NCI-H1048 (cell line): ENCODE data around the gene CLTCL1.
"Not testable (repeated sequence)": the region's sequence is repeated elsewhere in the genome, so short reads cannot be mapped to it uniquely, and the experiment has no call there.

Experiments
- DNase-seq: peaks from one replicate; lab custom pipeline; 2025; lab: John Stamatoyannopoulos, UW

The CLTCL1 gene

DNA sequence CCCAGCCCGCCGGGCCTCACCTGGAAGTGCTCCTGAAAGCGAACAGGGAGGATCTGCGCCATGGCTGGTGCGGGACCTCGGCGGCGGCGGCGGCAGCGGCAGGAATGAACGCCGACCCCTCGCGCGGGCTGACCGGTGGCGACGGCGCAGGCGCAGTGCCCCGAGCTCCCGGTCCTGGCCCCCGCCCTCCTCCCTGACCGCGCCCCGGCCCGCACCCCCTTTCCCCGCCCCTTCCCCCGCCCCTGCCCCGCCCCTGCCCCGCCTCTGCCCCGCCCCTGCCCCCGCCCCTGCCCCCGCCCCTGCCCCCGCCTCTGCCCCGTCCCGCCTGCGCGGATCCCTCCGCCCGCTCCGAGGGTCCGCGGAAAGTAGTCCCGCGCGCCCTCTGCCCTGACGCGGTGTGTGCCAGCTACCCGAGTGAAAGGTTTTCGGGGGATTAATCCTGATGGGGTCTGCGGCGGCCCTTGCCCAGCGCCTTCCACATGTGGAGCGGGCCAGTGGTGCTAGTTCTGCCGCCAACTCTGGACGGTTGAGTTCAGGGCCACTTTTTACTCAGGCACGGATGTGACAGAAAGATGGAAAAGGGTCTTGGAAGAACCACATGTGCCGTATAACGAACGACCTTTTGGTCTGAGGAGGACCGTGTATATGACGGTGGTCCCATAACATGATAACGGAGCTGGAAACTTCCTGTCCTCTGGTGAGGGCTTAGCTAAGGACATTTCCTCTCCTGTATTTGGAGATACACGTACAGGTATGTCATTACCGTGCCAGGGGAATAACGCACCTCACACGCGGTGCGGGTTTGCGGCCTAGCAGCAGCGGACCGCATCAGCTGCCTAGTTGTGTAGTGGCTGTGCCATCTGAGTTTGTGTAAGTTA lies at the start of gene CLTCL1:
TSS of gene CLTCL1 (minus strand) at position 140 of the 878 bp plus-strand sequence. CDS start at position 62, 78 bp downstream.
- DNase-seq = no peak

DNA sequence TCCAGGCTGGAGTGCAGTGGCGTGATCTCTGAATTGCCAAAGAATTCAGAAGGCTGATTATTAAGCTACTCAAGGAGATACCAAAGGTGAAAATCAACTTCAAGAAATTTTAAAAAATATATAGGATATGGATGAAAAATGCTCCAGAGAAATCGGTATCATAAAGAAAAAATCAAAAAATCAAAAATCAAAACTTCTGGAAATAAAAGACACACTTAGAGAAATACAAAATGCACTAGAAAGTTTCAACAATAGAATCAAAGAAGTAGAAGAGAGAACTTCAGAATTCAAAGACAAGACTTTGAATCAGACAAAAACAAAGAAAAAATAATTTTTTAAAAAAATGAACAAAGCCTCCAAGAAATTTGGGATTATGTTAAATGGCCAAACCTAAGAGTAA lies 45.6 kb upstream of the CLTCL1 start:
- DNase-seq = no peak

DNA sequence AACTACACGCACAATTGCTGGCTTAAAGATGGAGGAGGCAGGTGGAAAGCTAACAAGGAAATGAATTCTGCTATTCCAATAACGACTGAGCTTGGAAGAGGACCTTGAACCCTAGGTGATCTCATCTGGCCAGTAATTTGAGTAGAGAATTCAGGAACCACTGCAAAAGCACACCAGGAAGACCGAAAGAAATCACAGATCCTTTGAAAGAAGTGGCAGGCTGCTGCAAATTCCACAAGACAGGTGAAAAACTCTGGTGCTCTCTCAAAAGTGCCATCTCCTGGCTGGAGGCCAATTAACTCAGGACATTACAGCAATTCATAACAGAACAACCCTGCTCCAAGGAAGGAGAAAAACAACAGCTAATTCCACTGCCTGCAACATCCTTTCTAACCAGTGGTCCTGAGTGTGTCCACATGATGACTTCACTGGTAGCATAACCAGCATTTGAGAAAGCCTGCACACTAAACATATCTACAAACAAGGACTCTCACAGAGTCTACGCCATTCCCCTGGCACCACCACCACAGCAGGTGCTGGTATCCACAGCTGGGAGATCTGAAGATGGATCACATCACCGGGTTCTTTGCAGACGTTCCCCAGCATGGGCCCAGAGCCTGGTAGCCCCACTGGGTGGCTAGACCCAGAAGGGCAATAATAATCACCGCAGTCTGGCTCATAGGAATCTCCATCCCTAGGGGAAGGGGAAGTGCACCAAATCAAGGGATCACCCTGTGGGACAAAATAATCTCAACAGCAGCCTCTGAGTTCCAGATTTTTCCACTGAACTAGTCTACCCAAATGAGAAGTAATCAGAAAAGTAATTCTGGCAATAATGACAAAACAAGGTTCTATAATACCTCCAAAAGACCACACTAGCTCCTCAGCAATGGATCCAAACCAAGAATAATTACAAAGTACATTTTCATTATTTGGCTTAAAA lies 44.9 kb upstream of the CLTCL1 start:
- no peak for DNase-seq

DNA sequence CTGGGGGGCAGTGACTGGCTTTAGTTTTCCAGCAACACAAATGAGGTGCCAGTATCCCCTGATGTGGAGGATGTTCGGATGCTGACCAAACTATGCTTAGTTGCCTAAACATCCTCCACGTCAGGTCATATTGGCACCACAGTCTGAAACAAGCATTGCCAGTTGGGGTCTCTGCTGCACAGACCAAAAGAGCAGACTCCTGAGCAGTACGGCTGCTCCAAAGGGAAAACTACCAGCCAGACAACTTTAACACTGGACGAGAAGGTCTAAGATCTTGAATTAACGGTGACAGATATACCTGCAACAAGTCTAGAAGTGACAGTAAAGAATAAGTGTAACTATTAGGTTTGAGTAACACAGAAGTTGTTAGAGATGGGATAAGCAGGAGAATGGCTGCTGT lies 40.5 kb upstream of the CLTCL1 start:
- no peak for DNase-seq

DNA sequence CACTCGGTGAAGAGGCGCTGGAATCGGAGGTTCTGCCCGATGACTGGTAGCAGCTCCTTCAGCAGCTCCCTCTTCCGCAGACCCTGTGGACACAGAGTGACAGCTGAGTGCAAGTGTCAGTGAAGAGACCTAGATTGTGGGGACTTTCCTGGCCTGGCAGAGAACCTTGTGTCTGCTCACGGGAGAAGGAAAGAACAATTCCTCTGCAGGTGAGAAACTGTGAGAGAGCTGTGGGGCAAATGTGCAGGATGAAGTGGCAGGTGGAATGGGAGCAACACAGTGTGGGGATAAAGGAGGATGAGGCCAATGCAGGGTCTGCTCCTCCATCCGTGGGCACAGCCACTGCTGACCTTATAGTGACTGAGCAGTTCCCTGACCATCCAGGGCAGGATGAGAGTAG lies 40.0 kb upstream of the CLTCL1 start:
- no peak for DNase-seq

DNA sequence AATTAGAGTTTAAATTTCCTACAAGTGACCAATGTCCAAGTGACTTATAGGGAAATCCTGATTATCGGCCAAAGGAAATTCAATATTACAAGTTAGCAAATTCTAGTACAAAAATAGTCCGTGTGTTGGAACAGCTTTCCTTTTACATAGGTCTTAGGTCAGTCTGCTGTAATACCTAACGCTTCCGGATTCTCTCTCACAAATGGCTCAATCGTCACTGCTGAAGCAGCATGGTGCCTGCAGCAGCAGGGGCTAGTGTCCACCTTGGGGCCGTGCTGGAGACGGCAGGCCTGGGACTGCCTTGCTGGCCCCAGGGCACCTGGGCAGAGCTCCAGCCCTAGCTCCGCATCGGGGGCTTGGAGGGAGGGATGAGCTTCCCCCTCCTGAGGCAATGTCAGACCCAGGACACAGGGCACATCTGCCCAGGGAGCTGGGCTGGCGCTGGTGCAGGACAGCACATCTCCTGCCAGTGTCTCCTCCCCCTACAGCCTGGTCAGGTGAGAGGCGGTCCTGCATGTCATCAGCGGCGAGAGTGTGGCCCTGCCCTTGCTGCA lies 39.4 kb upstream of the CLTCL1 start:
- no peak for DNase-seq

DNA sequence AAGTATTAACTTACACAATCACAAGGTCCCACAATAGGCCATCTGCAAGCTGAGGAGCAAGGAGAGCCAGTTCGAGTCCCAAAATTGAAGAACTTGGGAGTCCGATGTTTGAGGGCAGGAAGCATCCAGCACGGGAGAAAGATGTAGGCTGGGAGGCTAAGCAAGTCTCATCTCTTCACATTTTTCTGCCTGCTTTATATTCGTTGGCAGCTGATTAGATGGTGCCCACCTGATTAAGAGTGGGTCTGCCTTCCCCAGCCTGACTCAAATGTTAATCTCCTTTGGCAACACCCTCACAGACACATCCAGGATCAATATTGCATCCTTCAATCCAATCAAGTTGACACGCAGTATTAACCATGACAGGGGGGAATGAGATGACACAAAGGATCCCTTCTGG lies 38.7 kb upstream of the CLTCL1 start:
- DNase-seq = not testable (repeated sequence)

DNA sequence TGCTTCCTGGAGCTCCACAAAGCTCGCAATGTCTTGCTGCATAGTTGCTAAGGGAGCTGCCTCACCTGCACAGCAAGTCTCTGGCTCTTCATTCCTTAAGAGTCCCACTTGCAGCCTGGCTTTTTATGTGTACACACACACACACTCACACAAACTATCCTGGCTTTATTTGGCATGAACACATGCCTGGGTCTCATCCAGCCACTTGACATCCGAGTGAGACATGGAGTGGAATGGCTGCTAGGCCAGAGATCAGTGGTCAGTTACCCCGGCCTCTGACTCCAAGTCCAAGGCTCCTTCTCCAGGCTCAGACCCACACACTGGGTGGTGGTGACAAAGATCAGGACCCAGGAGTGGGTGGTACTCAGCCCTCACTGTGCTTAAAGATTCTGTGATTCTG lies 37.9 kb upstream of the CLTCL1 start:
- DNase-seq = no peak

DNA sequence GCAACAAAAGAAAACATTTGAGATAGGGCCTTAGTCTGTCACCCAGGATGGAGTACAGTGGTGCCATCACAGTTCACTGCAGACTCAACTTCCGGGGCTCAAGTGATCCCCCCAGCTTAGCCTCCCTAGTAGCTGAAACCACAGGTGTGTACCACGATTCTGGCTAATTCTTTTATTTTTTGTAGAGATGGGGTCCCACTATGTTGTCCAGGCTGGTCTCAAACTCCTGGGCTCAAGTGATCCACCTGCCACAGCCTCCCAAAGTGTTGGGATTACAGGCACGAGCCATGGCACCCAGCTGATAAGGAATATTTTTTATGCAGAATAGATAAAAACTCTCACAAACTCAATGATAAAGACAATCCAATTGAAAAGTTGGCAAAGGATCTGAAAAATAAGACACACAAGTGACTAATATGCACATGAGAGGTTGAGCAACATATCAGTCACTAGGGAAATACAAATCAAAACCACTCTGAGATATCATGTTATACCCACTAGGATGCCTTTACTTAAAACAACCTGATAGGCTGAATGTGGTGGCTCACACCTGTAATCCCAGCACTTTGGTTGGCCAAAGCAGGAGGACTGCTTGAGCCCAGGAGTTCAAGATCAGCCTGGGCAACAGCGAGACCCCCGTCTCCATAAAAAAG lies 33.9 kb upstream of the CLTCL1 start:
- DNase-seq = no peak

DNA sequence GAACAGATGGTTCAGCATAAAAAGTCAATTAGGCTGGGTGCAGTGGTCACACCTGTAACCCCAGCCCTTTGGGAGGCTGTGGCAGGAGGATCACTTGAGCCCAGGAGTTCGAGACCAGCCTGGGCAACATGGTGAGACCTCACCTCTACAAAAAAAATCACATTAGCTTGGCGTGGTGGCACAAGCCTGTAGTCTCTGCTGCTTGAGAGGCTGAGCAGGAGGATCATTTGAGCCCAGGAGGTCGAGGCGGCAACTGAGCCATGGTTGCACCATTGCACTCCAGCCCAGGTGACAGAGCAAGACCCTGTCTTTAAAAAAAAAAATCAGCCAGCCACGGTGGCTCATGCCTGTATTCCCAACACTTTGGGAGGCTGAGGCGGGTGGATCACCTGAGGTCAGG lies 31.9 kb upstream of the CLTCL1 start:
- DNase-seq = not testable (repeated sequence)

DNA sequence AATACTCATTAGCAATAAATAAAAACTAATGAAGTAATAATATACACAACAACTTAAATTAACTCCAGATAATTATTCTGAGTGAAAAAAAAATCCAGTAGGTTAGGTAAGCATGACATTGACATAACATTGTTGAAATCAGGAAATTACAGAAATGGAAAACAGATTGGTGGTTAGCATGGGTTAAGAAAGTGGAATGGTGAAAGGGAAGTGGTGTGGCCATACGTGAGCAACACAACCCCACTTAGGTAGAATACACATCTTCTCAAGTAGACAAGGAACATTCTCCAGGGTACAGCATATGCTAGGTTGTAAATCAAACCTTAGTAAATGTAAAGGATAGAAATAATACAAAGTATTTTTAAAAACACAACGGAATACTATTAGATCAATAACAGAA lies 30.2 kb upstream of the CLTCL1 start:
- no peak for DNase-seq

DNA sequence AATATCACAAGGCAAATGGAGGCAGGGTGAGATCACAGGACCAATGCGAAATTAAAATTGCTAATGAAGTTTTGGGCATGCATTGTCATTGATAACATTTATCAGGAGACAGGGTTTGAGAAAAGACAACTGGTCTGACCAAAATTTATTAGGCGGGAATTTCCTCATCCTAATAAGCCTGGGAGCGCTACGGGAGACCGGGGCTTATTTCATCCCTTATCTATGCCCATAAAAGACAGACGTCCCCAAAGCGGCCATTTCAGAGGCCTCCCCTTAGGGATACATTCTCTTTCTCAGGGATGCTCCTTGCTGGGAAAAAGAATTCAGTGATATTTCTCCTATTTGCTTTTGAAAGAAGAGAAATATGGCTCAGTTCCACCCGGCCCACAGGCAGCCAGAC lies 28.6 kb upstream of the CLTCL1 start:
- not testable (repeated sequence) for DNase-seq

DNA sequence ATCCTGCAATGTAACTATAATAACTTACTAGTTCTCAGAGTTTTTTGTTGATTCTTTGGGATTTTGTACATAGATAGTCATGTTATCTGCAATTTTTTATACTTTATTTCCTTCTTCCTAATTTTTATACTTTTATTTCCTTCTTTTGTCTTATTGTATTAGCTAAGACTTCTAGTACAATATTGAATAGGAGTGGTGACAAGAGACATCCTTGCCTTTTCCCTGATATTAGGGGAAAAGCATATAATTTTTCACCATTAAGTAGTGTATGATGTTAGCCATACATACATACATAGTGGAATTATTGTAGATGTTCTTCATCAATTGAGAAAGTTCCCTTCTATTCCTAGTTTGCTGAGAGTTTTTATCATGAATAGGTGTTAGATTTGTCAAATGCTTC lies 27.8 kb upstream of the CLTCL1 start:
- no peak for DNase-seq

DNA sequence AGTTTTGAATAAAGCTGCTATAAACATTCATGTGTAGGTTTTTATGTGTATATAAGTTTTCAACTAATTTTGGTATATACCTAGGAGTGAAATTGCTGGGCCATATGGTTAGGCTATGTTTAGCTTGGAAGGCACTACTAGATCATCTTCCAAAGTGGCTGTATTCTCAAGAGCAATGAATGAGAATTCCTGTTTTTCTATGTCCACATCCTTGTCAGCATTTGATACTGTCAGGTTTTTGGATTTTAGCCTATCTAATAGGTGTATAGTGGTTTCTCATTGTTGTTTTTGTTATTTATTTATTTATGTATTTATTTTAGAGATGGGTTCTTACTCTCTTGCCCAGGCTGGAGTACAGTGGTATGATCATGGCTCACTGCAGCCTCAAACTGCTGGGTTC lies 26.3 kb upstream of the CLTCL1 start:
- DNase-seq = no peak

DNA sequence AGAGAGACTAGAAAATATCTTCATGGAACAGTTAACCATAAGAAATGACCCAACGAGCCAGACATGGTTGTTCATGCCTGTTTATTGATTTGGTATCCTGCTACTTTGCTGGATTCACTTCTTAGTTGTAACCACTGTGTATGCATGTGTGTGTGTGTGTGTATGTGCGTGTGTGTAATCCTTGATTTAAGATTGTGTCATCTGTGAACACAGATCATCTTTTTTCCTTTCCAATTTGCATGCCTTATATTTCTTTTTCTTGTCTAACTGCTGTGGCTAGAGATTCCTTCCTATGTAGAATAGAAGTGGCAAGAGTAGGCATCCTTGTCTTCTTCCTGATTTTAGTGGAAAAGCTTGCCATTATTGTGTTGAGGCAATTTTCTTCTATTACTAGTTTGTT lies 16.4 kb upstream of the CLTCL1 start:
- no peak for DNase-seq

DNA sequence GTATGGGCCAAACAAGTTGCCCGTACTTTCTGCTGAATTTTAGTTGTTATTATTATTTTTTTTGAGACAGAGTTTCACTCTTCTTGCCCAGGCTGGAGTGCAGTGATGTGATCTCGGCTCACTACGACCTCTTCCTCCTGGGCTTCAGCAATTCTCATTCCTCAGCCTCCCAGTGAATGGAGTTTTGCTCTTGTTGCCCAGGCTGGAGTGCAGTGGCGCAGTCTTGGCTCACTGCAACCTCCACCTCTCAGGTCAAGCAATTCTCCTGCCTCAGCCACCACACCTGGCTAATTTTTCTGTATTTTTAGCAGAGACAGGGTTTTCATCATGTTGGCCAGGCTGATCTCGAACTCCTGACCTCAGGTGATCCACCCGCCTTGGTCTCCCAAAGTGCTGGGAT lies 15.0 kb upstream of the CLTCL1 start:
- DNase-seq = not testable (repeated sequence)

DNA sequence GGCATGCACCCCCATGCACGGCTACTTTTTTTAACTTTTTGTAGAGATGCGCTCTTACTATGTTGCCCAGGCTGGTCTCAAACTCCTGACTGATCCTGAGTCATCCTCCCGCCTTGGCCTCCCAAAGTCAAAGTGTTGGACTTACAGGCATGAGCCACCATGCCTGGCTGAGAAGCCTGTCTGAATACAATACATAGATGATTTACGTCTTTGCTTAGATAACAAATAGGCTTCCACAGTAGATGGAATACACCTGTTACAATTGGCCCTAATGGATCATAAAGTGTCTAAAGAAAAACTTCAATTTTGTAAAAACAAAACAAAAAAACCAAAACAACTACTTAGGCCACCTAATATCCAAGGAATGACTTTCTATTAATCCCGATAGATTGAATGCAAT lies 13.0 kb upstream of the CLTCL1 start:
- no peak for DNase-seq

DNA sequence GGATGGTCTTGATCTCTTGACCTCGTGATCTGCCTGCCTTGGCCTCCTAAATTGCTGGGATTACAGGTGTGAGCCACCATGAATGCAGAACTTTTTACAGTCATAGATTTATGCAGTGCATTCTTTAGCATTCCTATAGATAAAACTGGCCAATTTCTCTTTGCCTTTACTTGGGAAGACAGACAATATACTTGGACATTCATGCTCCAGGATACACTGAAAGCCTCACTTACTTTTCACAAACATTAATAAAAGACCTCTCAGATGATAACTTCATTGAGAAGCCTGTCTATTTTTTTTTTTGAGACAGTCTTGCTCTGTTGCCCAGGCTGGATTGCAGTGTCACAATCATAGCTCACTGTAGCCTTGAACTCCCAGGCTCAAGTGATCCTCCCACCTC lies 12.3 kb upstream of the CLTCL1 start:
- DNase-seq = no peak

DNA sequence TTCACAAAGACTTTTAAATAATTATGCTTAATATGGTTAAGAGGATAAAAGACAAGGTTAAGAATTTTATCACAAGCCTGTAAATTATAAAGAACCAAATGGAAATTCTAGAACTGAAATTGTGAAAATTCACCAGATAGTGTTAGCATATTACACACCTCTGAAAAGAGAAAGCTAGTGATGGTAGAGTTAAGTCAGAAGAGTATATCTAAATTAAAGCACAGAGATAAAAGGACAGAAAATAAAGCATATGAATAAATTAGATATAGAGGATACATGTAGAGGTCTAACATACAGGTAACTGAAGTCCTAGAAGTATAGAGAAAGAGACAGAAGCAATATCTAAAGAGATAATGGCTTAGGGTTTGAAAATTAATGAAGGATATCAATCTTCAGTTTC lies 4.2 kb upstream of the CLTCL1 start:
- DNase-seq = no peak

DNA sequence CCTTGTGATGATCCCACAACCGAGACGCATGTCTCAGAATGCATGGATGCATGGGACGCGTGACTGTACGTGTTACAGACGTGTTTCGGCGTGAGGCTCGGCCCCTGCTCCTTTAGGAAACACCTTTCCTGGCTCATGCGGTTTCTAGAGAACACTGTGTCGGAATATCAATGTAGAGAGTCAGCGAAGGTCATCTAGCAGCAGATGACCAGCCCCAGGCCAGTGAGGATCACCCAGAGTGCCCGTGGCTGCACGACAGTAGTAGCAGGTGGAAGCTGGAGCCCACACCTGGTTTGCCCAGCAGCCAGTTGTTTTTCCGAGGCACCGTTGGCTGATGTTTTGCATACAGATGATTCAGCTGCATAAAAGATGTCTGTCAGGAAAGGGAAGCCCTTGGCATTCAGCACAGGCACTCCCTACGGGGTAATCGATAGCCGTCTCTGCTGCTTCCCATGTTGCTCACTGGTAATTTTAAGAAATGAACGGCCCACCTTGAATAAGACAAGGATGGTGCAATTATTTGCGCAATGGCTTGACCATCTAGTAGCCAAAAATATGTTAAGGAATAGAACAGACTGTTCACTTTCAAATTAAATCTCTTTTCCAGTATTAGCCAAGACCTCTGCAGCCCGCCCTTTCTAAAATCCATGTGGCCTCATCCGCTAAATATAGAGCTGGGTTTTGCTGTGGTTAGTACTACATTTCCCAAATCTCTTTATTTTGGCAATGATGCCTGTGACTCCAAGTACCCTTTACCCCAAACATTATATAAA lies 1.1 kb upstream of the CLTCL1 start:
- DNase-seq = no peak

DNA sequence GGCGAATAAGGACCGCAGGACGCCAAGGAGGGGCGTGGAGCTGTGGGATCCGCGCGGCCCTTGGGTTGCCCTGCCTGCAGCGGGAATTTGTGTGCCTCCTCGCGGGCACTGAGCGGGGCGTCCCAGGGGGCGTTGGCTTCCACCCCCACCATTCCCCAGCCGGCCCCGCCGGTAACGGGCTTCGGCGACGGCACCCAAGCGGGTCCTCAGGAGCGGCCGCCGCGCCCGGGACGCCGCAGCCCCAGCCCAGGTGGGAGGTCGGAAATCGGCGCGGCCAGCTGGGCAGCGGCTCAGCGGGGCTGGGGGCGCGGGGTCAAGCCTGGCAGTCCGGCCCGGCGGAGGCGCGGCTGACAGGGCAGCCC lies 320 bp downstream of the CLTCL1 start:
- DNase-seq = no peak
